Glutamatergic neuron (in vitro differentiated cells): ENCODE data around the gene C1orf174. TPM values are rescaled to one million over a fixed set of nuclear protein-coding genes. Genes with fewer than 3 reads are reported as not detected.

Experiments
- DNase-seq: peaks from one replicate; pipeline ENCODE4 v3.0.0; 2022
- H3K27ac Mint-ChIP-seq: one replicate; pipeline ENCODE4 v1.8.0; 2020; ENCODE audit warnings: mild to moderate bottlenecking, mixed read lengths, inconsistent platforms; ENCODE audit not compliant: unreplicated experiment
- H3K27me3 Mint-ChIP-seq: one replicate; pipeline ENCODE4 v1.8.0; 2020; ENCODE audit warnings: mild to moderate bottlenecking, moderate library complexity, mixed read lengths, inconsistent platforms; ENCODE audit not compliant: unreplicated experiment
- H3K36me3 Mint-ChIP-seq: one replicate; pipeline ENCODE4 v1.8.0; 2020; ENCODE audit warnings: mild to moderate bottlenecking, mixed read lengths, inconsistent platforms; ENCODE audit not compliant: unreplicated experiment
- H3K4me1 Mint-ChIP-seq: one replicate; pipeline ENCODE4 v1.8.0; 2020; ENCODE audit warnings: mild to moderate bottlenecking, low read depth, mixed read lengths, inconsistent platforms; ENCODE audit not compliant: unreplicated experiment
- H3K4me3 Mint-ChIP-seq: one replicate; pipeline ENCODE4 v1.8.0; 2020; ENCODE audit warnings: mild to moderate bottlenecking, mixed read lengths, inconsistent platforms; ENCODE audit not compliant: unreplicated experiment
- H3K9me3 Mint-ChIP-seq: one replicate; pipeline ENCODE4 v1.8.0; 2020; ENCODE audit warnings: mild to moderate bottlenecking, moderate library complexity, mixed read lengths, inconsistent platforms; ENCODE audit not compliant: unreplicated experiment
- CTCF ChIP-seq: fragments of 200-600 bp; sonication (generic); IDR thresholded peaks from one replicate; pipeline ENCODE4 v1.5.0; 2021; ENCODE audit not compliant: partially characterized antibody, unreplicated experiment
- total RNA-seq: library from RNA; stranded (reverse); fragmentation: NEBNext Ultra II Directional; extraction: Animal tissue kit (Norgen Biotek cat#: 25700); gene quantifications from one replicate; pipeline ENCODE4 v1.2.1, GENCODE V29; 2021; ENCODE audit not compliant: unreplicated experiment

C1orf174 gene
- total RNA-seq, 1 donor from 2014 or later = 16.9 TPM

- H3K9me3 Mint-ChIP-seq = peaks cover 28% of the 10 kb centered on the region
- H3K4me1 Mint-ChIP-seq = no peaks in the 10 kb centered on the region
- no peak overlapping the region for H3K4me3 Mint-ChIP-seq
- peaks cover 9% of the 10 kb centered on the region for H3K36me3 Mint-ChIP-seq
- peaks cover 8% of the 10 kb centered on the region for H3K27me3 Mint-ChIP-seq
- no peak for DNase-seq
- TF ChIP-seq CTCF = no peak
- H3K27ac Mint-ChIP-seq = no peak overlapping the region
Observed at GRCh38 chr1:3940754-3941345, 40.8 kb upstream of the C1orf174 start.

GRCh38 chr1:3940081-3940753 is 40.1 kb upstream of the C1orf174 start:
- Mint-ChIP-seq H3K4me3 (no peak overlapping the region), H3K4me1 (no peaks in the 10 kb centered on the region), H3K27me3 (peaks cover 4% of the 10 kb centered on the region), H3K36me3 (peaks cover 9% of the 10 kb centered on the region), H3K9me3 (peaks cover 28% of the 10 kb centered on the region), H3K27ac (no peak overlapping the region)
- DNase-seq = no peak
- TF ChIP-seq CTCF = no peak

- DNase-seq = no peak
- Mint-ChIP-seq H3K27me3 (peaks cover 3% of the 10 kb centered on the region), H3K9me3 (peaks cover 29% of the 10 kb centered on the region), H3K4me3 (no peak overlapping the region), H3K36me3 (peaks cover 12% of the 10 kb centered on the region), H3K4me1 (no peaks in the 10 kb centered on the region), H3K27ac (no peak overlapping the region)
- no peak for TF ChIP-seq CTCF
Observed at GRCh38 chr1:3939242-3940080, 39.4 kb upstream of the C1orf174 start.

GRCh38 chr1:3932156-3932919 is 32.3 kb upstream of the C1orf174 start:
- peaks cover 26% of the 10 kb centered on the region for H3K36me3 Mint-ChIP-seq
- peaks cover 7% of the 10 kb centered on the region for H3K27me3 Mint-ChIP-seq
- no peak overlapping the region for H3K27ac Mint-ChIP-seq
- no peaks in the 10 kb centered on the region for H3K4me1 Mint-ChIP-seq
- no peak overlapping the region for H3K4me3 Mint-ChIP-seq
- H3K9me3 Mint-ChIP-seq = peaks cover 26% of the 10 kb centered on the region
- DNase-seq = no peak
- no peak for TF ChIP-seq CTCF
